NK-92 (cell line): ENCODE results near the gene PLSCR1.
"Not testable (repeated sequence)": the region's sequence is repeated elsewhere in the genome, so short reads cannot be mapped to it uniquely, and the experiment has no call there.

ENCODE experiments used
- DNase-seq: peaks from one replicate; lab custom pipeline; 2025; ENCODE audit not compliant: unreplicated experiment; lab: John Stamatoyannopoulos, UW

PLSCR1 gene

DNA sequence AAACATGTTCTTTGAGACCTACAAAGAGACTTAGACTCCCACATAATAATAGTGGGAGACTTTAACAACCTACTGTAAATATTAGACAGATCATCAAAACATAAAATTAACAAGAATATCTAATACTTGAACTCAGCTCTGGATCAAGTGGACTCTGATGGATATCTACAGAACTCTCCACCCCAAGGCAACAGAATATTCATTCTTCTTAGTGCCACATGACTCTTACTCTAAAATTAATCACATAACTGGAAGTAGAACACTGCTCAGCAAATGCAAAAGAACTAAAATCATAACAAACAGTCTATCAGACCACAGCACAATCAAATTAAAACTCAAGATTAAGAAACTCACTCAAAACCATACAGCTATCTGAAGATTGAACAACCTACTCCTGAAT is 59.1 kb downstream of the PLSCR1 start:
- no peak for DNase-seq

DNA sequence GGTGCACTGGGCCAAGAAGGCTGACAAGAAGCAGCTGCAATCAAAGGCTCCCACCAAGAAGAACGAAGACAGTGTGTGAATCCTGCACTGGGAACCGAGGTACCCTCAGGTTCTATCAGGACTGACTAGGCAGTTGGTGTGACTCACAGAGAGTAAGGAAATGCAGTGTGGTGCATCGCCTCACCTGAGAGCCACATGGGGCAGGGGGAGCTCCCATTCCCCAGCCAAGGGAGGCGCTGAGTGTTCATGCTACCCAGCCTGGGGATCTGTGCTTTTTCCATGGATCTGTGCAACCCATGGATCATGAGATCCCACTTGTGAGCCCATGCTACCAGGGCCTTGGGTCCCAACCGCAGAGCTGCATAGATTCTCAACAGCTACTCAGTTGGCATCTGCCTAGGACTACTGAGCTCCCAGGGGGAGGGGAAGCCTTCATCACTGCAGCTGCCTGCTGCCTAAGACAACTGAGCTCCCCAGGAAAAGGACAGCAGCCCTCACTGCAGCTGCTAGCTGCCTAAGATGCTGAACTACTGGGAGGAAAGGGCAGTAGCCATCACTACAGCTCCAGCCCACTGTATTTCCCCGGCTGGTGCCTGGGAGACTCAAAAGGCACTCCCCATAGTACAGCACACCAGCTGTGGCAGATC is 68.2 kb downstream of the PLSCR1 start:
- DNase-seq: no peak

DNA sequence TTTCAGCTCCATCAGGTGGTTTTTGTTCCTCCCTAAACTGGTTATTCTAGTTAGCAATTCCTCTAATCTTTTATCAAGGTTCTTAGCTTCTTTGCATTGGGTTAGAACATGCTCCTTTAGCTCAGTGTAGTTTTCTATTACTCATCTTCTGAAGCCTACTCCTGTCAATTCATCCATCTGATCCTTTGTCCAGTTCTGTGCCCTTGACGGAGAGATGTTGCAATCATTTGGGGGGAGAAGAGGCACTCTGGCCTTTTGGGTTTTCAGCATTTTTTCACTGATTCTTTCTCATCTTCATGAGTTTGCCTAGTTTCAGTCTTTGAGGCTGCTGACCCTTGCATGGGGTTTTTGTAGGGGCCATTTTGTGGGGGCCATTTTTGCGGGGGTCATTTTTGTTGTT is 69.4 kb downstream of the PLSCR1 start:
- DNase-seq: not testable (repeated sequence)

DNA sequence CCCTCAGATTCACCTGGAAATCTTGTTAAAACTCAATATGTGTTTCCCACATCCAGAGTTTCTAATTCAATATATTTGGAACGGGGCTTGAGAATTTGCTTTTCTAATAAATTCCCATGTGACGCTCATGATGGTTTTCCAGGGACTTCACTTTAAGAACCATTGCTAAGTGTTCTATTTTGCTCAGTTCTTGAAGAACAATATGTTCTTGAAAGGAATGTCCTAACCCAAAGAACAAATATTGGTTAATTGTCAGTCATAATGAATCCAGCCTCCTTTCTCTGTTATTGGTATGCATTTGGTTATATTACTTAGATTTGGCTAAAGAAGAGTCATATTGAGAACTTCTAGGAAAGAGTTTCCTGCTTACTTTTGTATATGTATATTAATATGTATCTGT is 70.7 kb downstream of the PLSCR1 start:
- DNase-seq: no peak

DNA sequence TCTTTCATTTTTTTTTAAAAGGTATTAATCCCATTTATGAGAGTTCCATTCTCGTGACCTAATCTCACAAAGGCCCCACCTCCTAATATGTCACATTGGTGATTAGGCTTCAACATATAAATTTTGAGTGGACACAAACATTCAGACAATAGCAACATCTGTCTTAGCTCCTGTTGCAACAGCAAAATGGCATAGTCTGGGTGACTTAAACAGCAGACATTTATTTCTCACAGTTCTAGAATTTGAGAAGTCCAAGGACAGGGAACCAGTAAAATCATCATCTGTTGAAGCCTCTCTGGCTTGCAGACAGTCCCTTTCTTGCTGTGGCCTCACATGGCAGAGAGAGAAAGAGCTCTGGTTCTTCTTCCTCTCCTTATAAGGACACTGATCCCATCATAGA is 71.8 kb downstream of the PLSCR1 start:
- DNase-seq: no peak

DNA sequence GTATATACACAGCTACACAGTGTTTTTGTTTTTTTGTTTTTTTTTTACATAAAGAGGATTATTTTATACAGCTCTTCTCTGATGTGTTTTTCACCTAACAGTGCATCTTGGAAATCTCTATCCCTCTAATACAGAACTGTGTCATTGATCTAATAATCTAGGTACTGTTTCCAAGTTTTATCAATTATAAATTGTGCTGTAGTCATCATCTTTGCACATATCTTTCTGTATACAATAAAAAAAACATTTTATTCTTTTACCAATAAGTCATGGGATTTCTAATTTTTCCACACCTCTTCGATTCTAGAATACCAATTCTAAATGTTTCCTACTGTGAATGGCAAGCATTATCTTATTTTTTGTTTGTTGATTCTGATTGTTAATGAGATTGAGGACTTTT is 73.4 kb downstream of the PLSCR1 start:
- no peak for DNase-seq

DNA sequence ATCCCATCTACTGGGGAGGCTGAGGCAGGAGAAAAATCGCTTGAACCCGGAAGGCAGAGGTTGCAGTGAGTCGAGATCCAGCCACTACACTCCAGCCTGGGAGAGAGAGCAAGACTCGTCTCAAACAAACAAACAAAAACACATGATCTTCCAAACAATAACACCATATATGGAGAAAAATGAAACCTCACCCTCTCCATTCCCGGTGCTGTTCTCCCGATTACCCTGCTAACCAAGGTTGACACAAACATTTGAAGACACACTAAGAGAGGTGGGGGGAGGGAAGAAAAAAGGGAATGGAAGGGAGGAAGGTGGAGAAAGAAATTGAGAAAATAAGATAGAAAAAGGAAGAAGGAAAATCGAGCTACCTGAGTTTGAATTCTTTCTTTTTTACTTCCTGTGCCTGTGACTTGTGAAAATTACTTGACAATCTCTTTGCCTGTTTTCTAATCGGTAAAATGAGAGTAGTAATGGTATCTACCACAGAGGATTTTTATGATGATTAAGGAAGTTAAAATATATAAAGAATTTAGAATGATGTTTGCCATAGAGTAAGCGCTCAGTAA is 73.9 kb downstream of the PLSCR1 start:
- no peak for DNase-seq

DNA sequence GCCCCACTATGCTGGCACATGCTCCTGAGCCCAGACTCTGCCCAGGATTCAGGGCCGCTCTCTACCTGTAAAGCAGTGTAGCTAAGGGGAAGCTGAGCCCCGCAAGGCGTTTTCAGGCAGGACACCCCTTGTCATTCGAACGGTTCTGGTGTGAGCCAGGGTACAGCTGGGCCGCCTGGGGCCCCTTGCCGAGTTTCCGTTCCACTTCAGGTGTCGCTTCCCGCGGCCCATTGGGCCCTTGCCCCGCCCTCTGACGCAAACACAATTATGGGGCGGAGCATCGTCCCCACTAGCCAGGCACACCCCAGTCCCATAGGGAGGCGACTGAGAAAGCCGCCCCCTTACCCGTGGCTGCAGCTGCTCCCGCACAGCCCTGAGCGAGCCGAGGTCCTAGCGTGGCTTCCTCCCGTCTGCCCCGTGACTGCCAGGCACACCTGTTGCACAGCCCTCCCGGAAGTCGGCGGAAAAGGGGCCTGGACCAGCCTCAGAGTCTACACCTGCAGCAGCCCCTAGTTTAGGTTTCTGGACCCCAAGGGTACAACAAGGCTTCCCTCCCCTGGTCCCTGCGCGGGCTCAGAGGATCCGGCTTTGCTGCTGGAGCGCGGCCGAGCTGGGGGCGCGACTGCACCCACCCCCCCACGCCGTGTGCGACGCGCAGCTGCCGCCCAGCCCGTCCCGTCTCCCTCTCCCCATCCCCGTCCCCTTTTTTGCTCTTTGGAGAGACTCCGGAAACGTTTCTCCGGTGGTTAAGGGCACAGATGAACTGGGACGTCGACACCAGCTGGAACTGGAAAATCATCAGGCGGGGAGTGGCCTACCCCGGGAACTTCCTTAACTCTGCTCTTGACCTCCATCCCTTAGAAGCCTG is 75.0 kb downstream of the PLSCR1 start, which contains the start of gene PLSCR2:
PLSCR2 (minus strand) TSS at position 412 of the 868 bp plus-strand sequence. CDS start 9,657 bp downstream, outside the sequence.
- no peak for DNase-seq

DNA sequence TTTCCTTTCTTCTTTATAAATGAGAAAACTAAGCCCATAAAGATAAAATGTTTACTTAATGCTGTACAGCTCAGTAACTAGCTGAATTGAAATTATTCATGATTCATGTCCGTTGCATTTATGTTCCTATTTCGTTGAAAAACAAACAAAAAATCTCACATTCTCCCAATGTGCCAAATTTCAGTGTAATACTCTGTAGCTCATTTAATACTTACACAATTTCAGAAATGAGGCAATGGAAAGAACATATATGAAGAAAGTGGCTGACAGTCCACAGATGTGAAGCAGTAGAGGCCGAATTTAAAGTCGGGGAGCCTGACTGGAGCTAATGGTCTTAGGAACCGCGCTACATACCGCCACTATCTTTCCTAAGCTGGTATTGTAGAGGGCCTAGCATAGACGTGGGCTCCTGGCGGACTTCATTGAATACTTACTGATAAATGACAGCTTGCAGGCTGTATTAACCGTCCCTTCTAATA is 75.7 kb downstream of the PLSCR1 start:
- no peak for DNase-seq

DNA sequence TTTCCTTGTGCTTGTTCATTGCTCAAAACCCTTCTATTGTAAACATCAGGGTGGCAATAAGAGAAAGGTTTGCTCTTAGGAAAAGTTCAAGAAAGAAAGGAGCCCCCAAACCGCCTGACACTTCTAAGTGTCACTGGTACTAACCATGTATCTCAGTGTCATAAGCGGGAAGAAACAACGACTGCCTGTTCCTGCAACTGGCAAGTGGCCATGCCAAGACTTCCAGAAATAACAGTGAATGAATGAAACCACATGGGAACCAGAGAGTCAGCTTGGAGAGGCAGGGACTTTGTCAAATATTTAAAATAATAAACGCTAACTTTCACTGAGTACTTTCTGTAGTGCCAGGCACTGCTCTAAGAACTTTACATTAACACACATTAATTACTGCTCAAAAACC is 76.2 kb downstream of the PLSCR1 start:
- DNase-seq: no peak

DNA sequence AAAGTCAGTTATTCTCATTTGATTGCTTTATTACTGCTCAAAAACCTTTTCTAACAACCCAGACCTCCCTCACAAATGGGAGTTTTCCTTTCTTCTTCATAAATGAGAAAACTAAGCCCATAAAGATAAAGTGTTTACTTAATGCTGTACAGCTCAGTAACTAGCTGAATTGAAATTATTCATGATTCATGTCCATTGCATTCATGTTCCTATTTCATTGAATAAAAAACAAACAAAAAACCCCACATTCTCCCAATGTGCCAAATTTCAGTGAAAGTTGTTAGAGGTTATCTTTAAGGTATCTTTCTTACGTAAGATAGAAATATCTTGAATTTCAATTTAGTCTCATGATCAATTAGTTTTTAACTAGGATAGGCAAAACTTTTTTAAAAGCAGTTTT is 77.8 kb downstream of the PLSCR1 start:
- no peak for DNase-seq

DNA sequence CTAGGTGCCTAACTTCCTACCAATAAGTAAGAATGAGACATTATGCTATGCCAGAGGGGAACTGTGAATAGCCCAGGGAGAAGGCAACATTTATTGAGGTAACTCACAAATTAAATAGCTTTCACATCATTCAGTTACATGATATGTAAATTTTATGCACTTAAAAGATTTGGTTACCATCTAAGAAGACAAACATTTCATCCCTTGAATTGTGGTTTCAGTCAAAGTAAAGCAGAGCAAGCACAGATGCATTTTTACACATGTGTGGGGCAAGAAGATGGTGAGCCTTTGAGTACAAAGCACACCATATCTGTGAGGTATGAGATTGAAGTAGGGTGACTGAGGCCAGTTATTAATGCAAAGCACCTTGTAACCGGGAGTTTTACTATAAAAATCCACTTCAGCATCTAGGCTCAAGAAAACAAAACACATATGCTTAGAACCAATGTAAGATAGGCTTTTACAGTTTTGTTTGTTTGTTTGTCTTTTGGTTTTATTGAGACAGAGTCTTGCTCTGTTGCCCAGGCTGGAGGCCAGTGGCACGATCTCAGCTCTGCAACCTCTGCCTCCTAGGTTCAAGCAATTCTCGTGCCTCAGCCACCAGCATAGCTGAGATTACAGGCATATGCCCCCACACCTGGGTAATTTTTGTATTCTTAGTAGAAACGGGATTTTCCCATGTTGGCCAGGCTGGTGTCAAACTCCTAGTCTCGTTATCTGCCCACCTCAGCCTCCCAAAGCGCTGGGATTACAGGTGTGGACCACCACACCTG is 78.5 kb downstream of the PLSCR1 start:
- no peak for DNase-seq
